Prostate gland (tissue), 2 donors: ENCODE results near the gene LALBA.

ENCODE experiments used
- CTCF ChIP-seq, 4 experiments: fragments of 200-600 bp in 2 of 4; fragments of 450-650 bp in 2 of 4; sonication (generic) in 2 of 4; IDR thresholded peaks; 1 replicate in 3 of 4; 2 replicates in 1 of 4; pipeline ENCODE4 v1.5.1; 2016 to 2019; ENCODE audit warnings: antibody characterized with exemption in 4 of 4, mild to moderate bottlenecking in 2 of 4, moderate library complexity in 2 of 4
- POLR2A ChIP-seq: fragments of 450-650 bp; IDR thresholded peaks from one replicate; pipeline ENCODE4 v1.6.1; 2016; ENCODE audit warnings: antibody characterized with exemption, mild to moderate bottlenecking
- POLR2AphosphoS5 ChIP-seq: sonication (generic); formaldehyde crosslinking; IDR thresholded peaks from one replicate; pipeline ENCODE4 v1.6.1; 2017; ENCODE audit warnings: antibody characterized with exemption

- TF ChIP-seq CTCF (IDR thresholded peaks at IDR 0.05), result no peak
- TF ChIP-seq POLR2A, result no peak
- TF ChIP-seq POLR2AphosphoS5, result no peak
These were observed 30.7 kb upstream of the LALBA start for GRCh38 chr12:48600552-48600951.
